ENCODE data around the gene RCAN2. TPM values are rescaled to one million over a fixed set of nuclear protein-coding genes. Genes with fewer than 3 reads are reported as not detected.

Gene RCAN2
- total and polyA plus RNA-seq, 2 donors (not counting 3 experiments of a cell fraction or from before 2014, with no cell fraction given): 0.07 to 0.33 TPM

- dilution Hi-C loops (cut with MboI; ENCODE audit: extremely low pct_ligation_motif_present, low sequenced_read_pairs) (no loop called here), intact Hi-C loops (cut with micrococcal nuclease) (no loop called here)
- DNase-seq (ENCODE audit: low read depth, low spot score) (no peak), FAIRE-seq (no peak)
- no peaks in the 10 kb centered on the region for H3K36me3 ChIP-seq (ENCODE audit: control insufficient read depth in 2 of 2, extremely low read depth in 1 of 2, insufficient read depth in 2 of 2, low read length in 2 of 2)
- TF ChIP-seq CTCF (IDR thresholded peaks at IDR 0.05; ENCODE audit: extremely low read depth in 1 of 2, insufficient read depth in 1 of 2, low read depth in 1 of 2, low read length in 2 of 2): no peak
- no peak for TF ChIP-seq FOS (IDR thresholded peaks at IDR 0.05; ENCODE audit: borderline replicate concordance, insufficient read depth, low read length)
- no peak for TF ChIP-seq POLR2A (IDR thresholded peaks at IDR 0.05; ENCODE audit: low read depth, low read length)
- TF ChIP-seq EZH2 (IDR thresholded peaks at IDR 0.05; ENCODE audit: borderline replicate concordance, low read depth, low read length, severe bottlenecking): no peak
- TF ChIP-seq GATA2 (IDR thresholded peaks at IDR 0.05; ENCODE audit: insufficient read depth, insufficient read length, low read depth, low read length): no peak
- TF ChIP-seq MAX (IDR thresholded peaks at IDR 0.05; ENCODE audit: insufficient read depth, insufficient read length): no peak
- no peak for TF ChIP-seq MYC (IDR thresholded peaks at IDR 0.05; ENCODE audit: low read depth, low read length)
- TF ChIP-seq JUN (IDR thresholded peaks at IDR 0.05; ENCODE audit: borderline replicate concordance, insufficient read depth, insufficient read length, low read depth): no peak
- TF ChIP-seq POLR2AphosphoS5 (IDR thresholded peaks at IDR 0.05; ENCODE audit: insufficient read depth, low read depth, low read length): no peak
- no peak overlapping the region for H3K4me2 ChIP-seq (ENCODE audit: insufficient read depth, low read length)
- no peak overlapping the region for H2AFZ ChIP-seq (ENCODE audit: low read depth, low read length)
- no peaks in the 10 kb centered on the region for H3K4me1 ChIP-seq (ENCODE audit: control insufficient read depth, extremely low read depth, insufficient read depth, low read length)
- BruUV-seq (replicated peaks): no TSS peak
- H3K27me3 ChIP-seq (ENCODE audit: control insufficient read depth in 2 of 2, insufficient read depth in 2 of 2, low read length in 2 of 2): no peaks in the 10 kb centered on the region
- H3K9me3 ChIP-seq (replicated peaks; ENCODE audit: control insufficient read depth, insufficient read depth, low read length): no peaks in the 10 kb centered on the region
- no peaks in the 10 kb centered on the region for H4K20me1 ChIP-seq (replicated peaks; ENCODE audit: control insufficient read depth, extremely low read depth, insufficient read depth, low read length)
- POLR2A ChIA-PET: no interaction called here
- H3K79me2 ChIP-seq (ENCODE audit: control insufficient read depth, insufficient read depth, low read length): no peaks in the 10 kb centered on the region
- CTCF ChIA-PET: no interaction called here
- H3K9me1 ChIP-seq (replicated peaks; ENCODE audit: control insufficient read depth, extremely low read depth, insufficient read depth, low read length): no peaks in the 10 kb centered on the region
- H3K27ac ChIP-seq (ENCODE audit: insufficient read depth, low read depth, low read length): no peak overlapping the region
- H3K9ac ChIP-seq (replicated peaks; ENCODE audit: extremely low read depth, insufficient read depth, low read length): no peak overlapping the region
- no peak overlapping the region for H3K4me3 ChIP-seq (replicated peaks in 1 of 3; ENCODE audit: insufficient read depth in 1 of 3, low read depth in 1 of 3, low read length in 3 of 3)
Observed at GRCh38 chr6:46465294-46466165, 25.7 kb downstream of the RCAN2 start.
